ENCODE data around the gene MSN.

Gene MSN

GRCh38 chrX:65677954-65678469 is 10.6 kb downstream of the MSN start:
- no peaks in the 10 kb centered on the region for H3K9me2 ChIP-seq (replicated peaks; ENCODE audit: insufficient read depth, low read length)
- H3K27me3 ChIP-seq (replicated peaks; ENCODE audit: insufficient read depth, low read length) = no peaks in the 10 kb centered on the region
- no peak overlapping the region for H3K4me3 ChIP-seq (ENCODE audit: low read length)
- H3F3A ChIP-seq (ENCODE audit: insufficient read depth, low read length) = peaks cover 6% of the 10 kb centered on the region; the same call in 1 of the 2 replicates
- no peak for TF ChIP-seq CTCF (IDR thresholded peaks at IDR 0.05; ENCODE audit: low read length)
- TF ChIP-seq EZH2phosphoT487 (IDR thresholded peaks at IDR 0.05; ENCODE audit: low read length) = no peak
- no peak for TF ChIP-seq EZH2 (optimal IDR thresholded peaks at IDR 0.05; ENCODE audit: low read depth, low read length)
- no peak overlapping the region for H3K27ac ChIP-seq (ENCODE audit: low read length)
- no peak for DNase-seq
- no peak overlapping the region for H3K4me2 ChIP-seq (ENCODE audit: low read depth, low read length)
- no peaks in the 10 kb centered on the region for H3K9me3 ChIP-seq (replicated peaks; ENCODE audit: insufficient read depth, low read length)
- no peaks in the 10 kb centered on the region for H3K36me3 ChIP-seq (replicated peaks; ENCODE audit: insufficient read depth, low read length)
- H3K79me2 ChIP-seq (ENCODE audit: low read length) = peaks cover 100% of the 10 kb centered on the region
- peaks cover 17% of the 10 kb centered on the region; the same call in 1 of the 2 replicates for H4K20me1 ChIP-seq (ENCODE audit: insufficient read depth, low read length)
- no peak overlapping the region for H2AFZ ChIP-seq (ENCODE audit: low read length)
- H3K9ac ChIP-seq (ENCODE audit: low read length) = no peak overlapping the region
- peaks cover 48% of the 10 kb centered on the region for H3K4me1 ChIP-seq (ENCODE audit: low read length)

GRCh38 chrX:65679071-65679540 is 11.7 kb downstream of the MSN start:
- Histone ChIP-seq H4K20me1 (ENCODE audit: insufficient read depth, low read length) (peaks cover 14% of the 10 kb centered on the region; the same call in 1 of the 2 replicates), H3K9me3 (replicated peaks; ENCODE audit: insufficient read depth, low read length) (no peaks in the 10 kb centered on the region), H2AFZ (ENCODE audit: low read length) (no peak overlapping the region), H3K36me3 (replicated peaks; ENCODE audit: insufficient read depth, low read length) (no peaks in the 10 kb centered on the region), H3K4me3 (ENCODE audit: low read length) (no peak overlapping the region), H3F3A (ENCODE audit: insufficient read depth, low read length) (peaks cover 3% of the 10 kb centered on the region; the same call in 1 of the 2 replicates), H3K79me2 (ENCODE audit: low read length) (peaks cover 99% of the 10 kb centered on the region), H3K9me2 (replicated peaks; ENCODE audit: insufficient read depth, low read length) (no peaks in the 10 kb centered on the region), H3K27me3 (replicated peaks; ENCODE audit: insufficient read depth, low read length) (no peaks in the 10 kb centered on the region), H3K4me2 (ENCODE audit: low read depth, low read length) (no peak overlapping the region), H3K9ac (ENCODE audit: low read length) (no peak overlapping the region), H3K4me1 (ENCODE audit: low read length) (peaks cover 42% of the 10 kb centered on the region), H3K27ac (ENCODE audit: low read length) (no peak overlapping the region)
- no peak for DNase-seq
- no peak for TF ChIP-seq EZH2phosphoT487 (IDR thresholded peaks at IDR 0.05; ENCODE audit: low read length)
- no peak for TF ChIP-seq EZH2 (optimal IDR thresholded peaks at IDR 0.05; ENCODE audit: low read depth, low read length)
- no peak for TF ChIP-seq CTCF (IDR thresholded peaks at IDR 0.05; ENCODE audit: low read length)

- Histone ChIP-seq H3K4me1 (ENCODE audit: low read length) (peaks cover 42% of the 10 kb centered on the region), H3K9ac (ENCODE audit: low read length) (no peak overlapping the region), H3F3A (ENCODE audit: insufficient read depth, low read length) (no peaks in the 10 kb centered on the region; the same call in 1 of the 2 replicates), H3K4me2 (ENCODE audit: low read depth, low read length) (no peak overlapping the region), H4K20me1 (ENCODE audit: insufficient read depth, low read length) (peaks cover 9% of the 10 kb centered on the region; the same call in 1 of the 2 replicates), H3K79me2 (ENCODE audit: low read length) (peaks cover 99% of the 10 kb centered on the region), H3K4me3 (ENCODE audit: low read length) (no peak overlapping the region), H3K9me3 (replicated peaks; ENCODE audit: insufficient read depth, low read length) (no peaks in the 10 kb centered on the region), H3K27ac (ENCODE audit: low read length) (no peak overlapping the region), H2AFZ (ENCODE audit: low read length) (no peak overlapping the region), H3K9me2 (replicated peaks; ENCODE audit: insufficient read depth, low read length) (no peaks in the 10 kb centered on the region), H3K36me3 (replicated peaks; ENCODE audit: insufficient read depth, low read length) (no peaks in the 10 kb centered on the region), H3K27me3 (replicated peaks; ENCODE audit: insufficient read depth, low read length) (no peaks in the 10 kb centered on the region)
- TF ChIP-seq EZH2 (optimal IDR thresholded peaks at IDR 0.05; ENCODE audit: low read depth, low read length) = no peak
- no peak for TF ChIP-seq EZH2phosphoT487 (IDR thresholded peaks at IDR 0.05; ENCODE audit: low read length)
- TF ChIP-seq CTCF (IDR thresholded peaks at IDR 0.05; ENCODE audit: low read length) = no peak
- DNase-seq = no peak
These were observed 14.4 kb downstream of the MSN start for GRCh38 chrX:65681810-65682209.

Measured in MM.1S (cell line).